SU-DHL-6 (cell line): ENCODE results near the gene CAPN5.

Source experiments
- CTCF ChIP-seq: fragments of 200-600 bp; sonication (generic); IDR thresholded peaks from one replicate; pipeline ENCODE4 v1.5.1; 2017; ENCODE audit warnings: antibody characterized with exemption, mild to moderate bottlenecking, low read length, moderate library complexity; ENCODE audit not compliant: insufficient read depth, poor library complexity, severe bottlenecking
- EZH2phosphoT487 ChIP-seq: fragments of 200-600 bp; sonication (generic), shearing (Covaris generic); conservative IDR thresholded peaks from 2 replicates; pipeline ENCODE4 v1.6.1; 2018; ENCODE audit warnings: mild to moderate bottlenecking, antibody characterized with exemption, low read length, moderate library complexity, mixed read lengths

- TF ChIP-seq CTCF, result no peak
- no peak for TF ChIP-seq EZH2phosphoT487
Observed at GRCh38 chr11:77069336-77069968, 2.7 kb downstream of the CAPN5 start.
